Thymus (tissue), 11 donors: ENCODE data around the gene LTBP2. TPM values are rescaled to one million over a fixed set of nuclear protein-coding genes. Genes with fewer than 3 reads are reported as not detected.

ENCODE experiments used
- DNase-seq, 9 donors: peaks; one replicate each; pipeline ENCODE4 v3.0.0-alpha.2; 2013; ENCODE audit warnings: low spot score in 9 of 9, low read depth in 6 of 9, missing footprints in 1 of 9
- H3K27ac ChIP-seq, 2 donors: one replicate each; pipeline ENCODE4 v1.5.1; 2013; ENCODE audit warnings: control low read depth in 1 of 2, low read depth in 1 of 2, low read length in 1 of 2, mild to moderate bottlenecking in 1 of 2, moderate library complexity in 1 of 2
- H3K27me3 ChIP-seq, 2 donors: one replicate each; pipeline ENCODE4 v1.5.1; 2013; ENCODE audit warnings: low read length in 1 of 2; ENCODE audit not compliant: control insufficient read depth in 2 of 2, insufficient read depth in 1 of 2
- H3K36me3 ChIP-seq, 2 donors: one replicate each; pipeline ENCODE4 v1.5.1; 2013; ENCODE audit warnings: low read length in 1 of 2, mild to moderate bottlenecking in 1 of 2, moderate library complexity in 1 of 2; ENCODE audit not compliant: control insufficient read depth in 2 of 2, insufficient read depth in 2 of 2
- H3K4me1 ChIP-seq, 2 donors: one replicate each; pipeline ENCODE4 v1.5.1; 2013; ENCODE audit warnings: low read length in 2 of 2; ENCODE audit not compliant: control insufficient read depth in 2 of 2, insufficient read depth in 2 of 2
- H3K4me3 ChIP-seq, 2 donors: one replicate each; pipeline ENCODE4 v1.5.1; 2013; ENCODE audit warnings: low read length in 2 of 2, control low read depth in 1 of 2, mild to moderate bottlenecking in 1 of 2
- H3K9me3 ChIP-seq, 2 donors: one replicate each; pipeline ENCODE4 v1.5.1; 2013; ENCODE audit warnings: low read length in 1 of 2, mild to moderate bottlenecking in 1 of 2; ENCODE audit not compliant: control insufficient read depth in 2 of 2, insufficient read depth in 1 of 2
- WGBS: extraction: QIAGEN DNeasy Blood & Tissue Kit; methylation state at CpG from one replicate; pipeline ENCODE4 v1.1.7; 2013; 5-methylcytosine and 5-hydroxymethylcytosine counted together
- polyA plus RNA-seq: library from polyadenylated mRNA; stranded (reverse); fragments of 200-250 nt; gene quantifications from one replicate; pipeline ENCODE4 v1.2.3, GENCODE V29; 2013
- total RNA-seq: library from RNA; stranded (reverse); fragments of 120-200 nt; gene quantifications from one replicate; pipeline ENCODE4 v1.2.4, GENCODE V29; 2013
- donor health status: healthy.

The LTBP2 gene
- total and polyA plus RNA-seq, 2 donors: 2.6 to 2.9 TPM

DNA sequence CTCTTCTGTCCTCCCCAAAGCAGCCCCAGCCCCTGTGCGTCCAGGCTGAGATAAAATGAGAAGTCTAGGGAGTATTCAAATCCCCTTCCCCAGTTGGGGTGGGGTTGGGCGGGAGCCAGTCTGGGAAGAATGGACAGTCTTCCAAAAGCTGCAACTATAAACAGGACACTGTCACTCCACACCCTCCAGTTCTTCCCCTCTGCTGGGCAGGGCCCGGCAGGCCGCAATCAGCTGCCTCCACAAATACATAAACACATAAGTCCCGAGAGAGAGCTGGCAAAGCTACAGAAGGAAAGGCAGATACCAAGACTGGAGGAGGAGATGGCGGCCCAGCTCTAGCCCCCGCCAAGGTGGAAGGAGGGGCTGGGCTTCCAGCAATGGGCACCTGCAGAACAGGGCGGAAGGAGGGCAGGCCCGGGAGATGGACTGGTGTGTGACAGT is 12.7 kb downstream of the LTBP2 start:
- Histone ChIP-seq H3K9me3 (no peaks in the 10 kb centered on the region), H3K27ac (no peak overlapping the region), H3K4me3 (no peak overlapping the region), H3K4me1 (peaks cover 0 to 6% of the 10 kb centered on the region in 2 donors), H3K27me3 (no peaks in the 10 kb centered on the region), H3K36me3 (no peaks in the 10 kb centered on the region)
- 89% methylated on average over 9 of the region's 9 CpGs for WGBS
- no peak for DNase-seq

DNA sequence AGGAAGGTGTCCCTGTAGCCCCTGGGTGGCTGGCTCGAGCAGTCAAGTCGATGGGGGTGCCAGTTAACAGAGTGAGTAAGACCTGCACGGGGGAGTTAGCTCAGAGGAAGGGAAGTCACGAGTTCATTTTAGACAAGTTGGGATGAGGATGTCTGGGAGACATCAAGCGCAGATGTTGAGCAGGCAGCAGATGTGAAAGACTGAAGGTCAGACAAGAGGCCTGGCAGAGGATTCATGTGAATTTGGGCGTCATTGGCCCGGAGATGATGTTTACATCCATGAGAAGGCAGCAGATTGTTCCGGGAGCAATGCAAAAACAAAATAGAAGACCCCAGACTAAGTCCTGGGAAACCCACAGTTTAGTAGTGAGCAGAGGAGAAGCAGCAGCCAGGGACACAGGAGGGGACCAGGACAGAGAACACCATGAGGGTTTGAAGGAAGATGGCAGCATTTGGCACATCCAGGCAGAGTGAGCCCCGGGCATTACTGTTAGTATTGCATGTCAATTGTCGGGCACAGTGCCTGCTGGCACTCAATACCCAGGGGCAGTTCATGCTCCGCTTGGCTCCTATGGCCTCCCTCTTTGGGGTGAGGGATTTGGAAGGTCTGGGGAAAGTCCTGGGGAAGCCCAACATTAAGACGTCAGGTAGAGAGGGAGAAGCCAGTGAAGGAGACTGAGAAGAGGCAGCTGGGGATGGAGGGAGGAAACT is 15.1 kb downstream of the LTBP2 start:
- peaks cover 0 to 30% of the 10 kb centered on the region in 2 donors for H3K4me1 ChIP-seq
- no peaks in the 10 kb centered on the region for H3K9me3 ChIP-seq
- no peak for DNase-seq
- H3K36me3 ChIP-seq: no peaks in the 10 kb centered on the region
- no peaks in the 10 kb centered on the region for H3K27me3 ChIP-seq
- no peak overlapping the region for H3K4me3 ChIP-seq
- WGBS: 92% methylated on average over 12 of the region's 12 CpGs
- no peak overlapping the region for H3K27ac ChIP-seq

DNA sequence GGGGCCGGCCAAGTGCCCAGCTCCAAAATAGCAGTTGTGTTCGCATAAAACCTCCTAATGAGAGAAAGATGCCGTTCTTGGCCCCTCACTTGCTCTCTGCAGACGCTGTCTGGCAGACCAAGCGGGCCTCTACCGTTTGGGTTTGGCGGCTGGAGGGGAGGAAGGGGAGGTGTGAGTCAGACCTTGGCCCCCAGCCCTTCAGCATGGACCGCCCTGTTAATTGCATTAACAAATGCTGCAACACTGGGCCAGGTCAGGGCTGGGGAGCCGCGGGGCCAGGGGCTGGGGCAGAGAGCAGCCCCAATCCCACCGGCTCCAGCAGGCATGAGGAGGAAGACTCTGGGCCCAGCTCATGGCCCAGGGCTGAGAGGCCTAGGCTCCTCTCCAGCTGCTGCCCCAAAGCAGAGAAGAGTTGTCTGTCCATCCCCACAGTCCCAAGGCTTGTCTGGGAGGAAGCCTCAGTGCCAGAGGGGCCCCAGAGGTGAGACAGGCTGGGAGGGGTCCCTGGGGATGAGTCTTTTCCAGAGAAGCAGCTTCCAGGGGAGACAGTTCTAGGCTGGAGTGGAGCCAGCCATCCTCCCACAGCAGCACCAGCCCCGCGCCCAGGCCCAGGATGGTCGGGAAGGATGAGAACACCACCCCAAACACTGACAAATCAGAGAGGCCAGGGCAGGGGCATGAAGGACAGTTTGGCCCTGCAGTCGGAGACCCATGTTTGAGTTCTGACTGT is 16.9 kb downstream of the LTBP2 start:
- Histone ChIP-seq H3K27ac (peak overlapping the region in 1 of 2 donors; percentile 70), H3K36me3 (no peaks in the 10 kb centered on the region), H3K4me1 (peaks cover 0 to 30% of the 10 kb centered on the region in 2 donors), H3K9me3 (no peaks in the 10 kb centered on the region), H3K27me3 (no peaks in the 10 kb centered on the region), H3K4me3 (no peak overlapping the region)
- WGBS: 94% methylated on average over 15 of the region's 15 CpGs
- DNase-seq: no peak

DNA sequence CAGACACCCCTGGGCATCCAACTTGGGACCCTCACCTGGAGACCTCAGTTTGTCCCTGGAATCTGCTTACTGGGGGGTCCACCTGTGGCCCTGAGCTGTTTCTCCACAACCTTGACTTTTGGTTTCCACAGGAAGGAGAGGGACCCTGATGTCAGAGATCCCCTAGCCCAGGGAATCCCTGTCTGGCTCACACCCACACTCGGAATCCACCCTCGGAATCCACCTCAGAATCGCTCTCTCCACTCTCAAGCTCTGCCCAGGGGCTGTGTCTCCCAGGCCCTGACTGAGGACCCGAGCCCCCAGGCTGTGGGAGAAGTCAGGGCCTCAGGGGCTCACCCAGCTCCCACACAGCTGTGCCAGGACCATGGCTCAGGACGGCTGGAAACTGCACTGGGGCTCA is 17.4 kb downstream of the LTBP2 start:
- H3K4me3 ChIP-seq: no peak overlapping the region
- DNase-seq: no peak
- H3K27me3 ChIP-seq: no peaks in the 10 kb centered on the region
- H3K27ac ChIP-seq: peak overlapping the region in 1 of 2 donors; percentile 70
- no peaks in the 10 kb centered on the region for H3K36me3 ChIP-seq
- H3K4me1 ChIP-seq: peaks cover 0 to 30% of the 10 kb centered on the region in 2 donors
- H3K9me3 ChIP-seq: no peaks in the 10 kb centered on the region
- WGBS: 89% methylated on average over 5 of the region's 5 CpGs

DNA sequence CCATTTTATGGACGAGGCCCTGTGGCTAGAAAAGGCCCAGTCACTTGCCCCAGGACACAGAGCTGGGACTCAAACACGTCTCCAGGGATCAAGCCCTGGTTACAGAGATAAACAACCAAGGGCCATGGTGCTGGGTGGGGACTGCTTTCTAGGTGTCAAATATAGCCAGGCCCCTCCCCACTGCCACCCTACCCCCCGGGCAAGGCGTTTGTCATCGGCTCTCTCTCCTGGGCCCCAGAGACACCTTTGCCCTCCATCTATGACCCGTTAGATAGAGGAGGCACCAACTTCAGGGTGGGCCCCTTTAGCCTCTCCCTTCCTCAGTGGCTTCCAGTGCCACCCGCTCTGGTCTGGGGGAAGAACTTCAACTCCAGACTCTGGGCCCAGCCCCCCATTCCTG is 18.0 kb downstream of the LTBP2 start:
- H3K4me1 ChIP-seq: peaks cover 0 to 30% of the 10 kb centered on the region in 2 donors
- WGBS: 95% methylated on average over 7 of the region's 7 CpGs

DNA sequence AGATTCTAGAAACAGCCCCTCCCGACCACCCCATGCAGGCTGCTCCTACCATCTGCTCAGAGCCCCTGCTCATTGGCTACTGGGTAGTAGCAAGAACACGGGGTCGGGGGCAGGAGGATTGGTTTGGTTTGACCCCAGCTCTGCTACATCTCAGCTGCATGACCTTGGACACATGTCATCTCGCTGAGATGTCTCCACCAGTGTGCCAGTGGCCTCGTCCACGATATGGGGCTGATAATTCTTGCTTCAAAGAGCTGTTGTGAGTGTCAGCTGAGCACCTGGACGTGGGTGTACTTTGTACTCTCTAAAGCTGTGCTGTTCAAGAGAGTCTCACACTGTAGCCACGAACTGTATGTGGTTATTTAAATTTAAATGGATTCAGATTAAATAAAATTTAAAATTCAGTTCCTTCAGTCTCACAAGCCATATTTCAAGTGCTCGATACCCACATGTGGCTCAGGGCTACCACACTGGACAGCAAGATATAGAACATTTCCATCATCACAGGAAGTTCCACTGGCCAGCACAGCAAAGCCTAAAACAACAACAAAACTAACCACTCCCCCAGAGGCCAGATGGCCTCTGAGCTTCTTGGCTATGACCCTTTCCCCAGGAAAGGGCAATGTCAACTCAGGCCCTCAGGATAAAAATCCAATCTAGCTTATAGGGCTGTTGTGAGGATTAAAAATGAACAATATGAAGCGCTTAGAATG is 18.6 kb downstream of the LTBP2 start:
- Histone ChIP-seq H3K4me1 (peaks cover 0 to 30% of the 10 kb centered on the region in 2 donors), H3K9me3 (no peaks in the 10 kb centered on the region), H3K4me3 (no peak overlapping the region), H3K27ac (peak overlapping the region; percentile 15 to 70), H3K36me3 (no peaks in the 10 kb centered on the region), H3K27me3 (no peaks in the 10 kb centered on the region)
- no peak for DNase-seq
- WGBS: 68% methylated on average over 10 of the region's 10 CpGs

More for the DNA sequence above, 18.0 kb downstream of the LTBP2 start:
- Histone ChIP-seq H3K27ac (peak overlapping the region in 1 of 2 donors; percentile 70), H3K9me3 (no peaks in the 10 kb centered on the region), H3K27me3 (no peaks in the 10 kb centered on the region), H3K36me3 (no peaks in the 10 kb centered on the region), H3K4me3 (no peak overlapping the region)
- no peak for DNase-seq

DNA sequence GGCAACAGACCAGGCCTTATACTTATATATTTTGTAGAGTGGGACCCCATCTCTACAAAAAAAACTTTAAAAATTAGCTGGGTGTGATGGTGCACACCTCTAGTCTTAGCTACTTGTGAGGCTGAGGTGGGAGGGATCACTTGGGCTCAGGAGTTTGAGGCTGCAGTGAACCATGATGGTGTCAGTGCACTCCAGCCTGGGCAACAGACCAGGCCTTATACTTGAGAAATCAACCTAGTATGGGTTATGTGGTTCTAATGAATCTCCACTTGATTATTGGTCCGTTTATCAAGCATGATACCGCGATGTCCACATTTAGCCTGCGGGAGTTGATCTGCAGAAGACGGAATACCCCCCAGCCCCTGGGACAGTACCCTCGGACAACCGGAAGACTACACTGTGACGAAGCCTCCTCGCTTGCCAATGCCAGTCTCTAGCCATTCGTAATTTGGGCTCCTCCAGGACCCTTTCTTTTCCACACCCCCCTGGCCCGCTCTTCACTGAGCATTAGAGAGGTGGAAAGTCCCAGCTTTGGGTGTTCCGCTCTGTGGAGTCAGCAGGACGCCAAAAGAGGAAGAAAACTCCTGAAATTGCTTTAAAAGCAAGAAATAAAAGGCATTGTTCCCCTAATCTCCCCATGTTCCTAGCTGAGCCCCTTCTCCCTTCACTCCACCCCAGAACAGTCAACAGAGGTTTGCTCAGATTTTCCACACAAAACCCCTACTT is 19.4 kb downstream of the LTBP2 start:
- H3K4me1 ChIP-seq: peaks cover 0 to 30% of the 10 kb centered on the region in 2 donors
- no peaks in the 10 kb centered on the region for H3K9me3 ChIP-seq
- no peak overlapping the region for H3K4me3 ChIP-seq
- H3K36me3 ChIP-seq: no peaks in the 10 kb centered on the region
- WGBS: 89% methylated on average over 13 of the region's 13 CpGs
- peak overlapping the region; percentile 15 to 70 for H3K27ac ChIP-seq
- H3K27me3 ChIP-seq: no peaks in the 10 kb centered on the region
- peak in 1 of 9 donors; percentile 29 for DNase-seq

DNA sequence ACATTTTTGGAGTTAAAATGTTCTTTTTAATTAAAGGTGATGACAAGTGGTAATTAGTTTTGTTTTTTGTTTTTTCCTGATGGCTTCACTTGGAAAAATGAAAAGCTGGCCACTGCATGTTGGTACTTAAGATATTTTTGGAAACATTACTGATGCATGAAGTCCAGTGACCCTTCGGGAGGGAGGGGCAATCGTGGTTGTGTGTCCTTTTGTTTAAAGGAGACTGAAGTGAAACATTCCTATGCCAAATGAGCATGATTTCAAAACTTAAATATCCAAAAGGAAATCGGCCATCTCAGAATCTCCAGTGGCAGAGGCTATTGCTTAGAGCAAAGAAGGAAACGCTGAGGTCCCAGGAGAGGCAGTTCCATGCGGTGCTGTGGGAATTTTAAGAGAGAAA is 20.1 kb downstream of the LTBP2 start:
- 94% methylated on average over 5 of the region's 5 CpGs for whole genome bisulfite sequencing
- no peaks in the 10 kb centered on the region for H3K9me3 ChIP-seq
- H3K27ac ChIP-seq: peak overlapping the region in 1 of 2 donors; percentile 70
- DNase-seq: no peak
- no peaks in the 10 kb centered on the region for H3K36me3 ChIP-seq
- H3K4me3 ChIP-seq: no peak overlapping the region
- no peaks in the 10 kb centered on the region for H3K27me3 ChIP-seq
- peaks cover 0 to 30% of the 10 kb centered on the region in 2 donors for H3K4me1 ChIP-seq
